KMS-11 (cell line): ENCODE results near the gene ANO10.

Source experiments
- H2AFZ ChIP-seq: fragments of 200-600 bp; sonication (generic); 2 replicates; pipeline ENCODE4 v1.6.1; 2016; ENCODE audit warnings: antibody characterized with exemption, mixed run types, low read depth
- H3K27ac ChIP-seq: fragments of 200-600 bp; sonication (generic); 2 replicates; pipeline ENCODE4 v1.6.1; 2016; ENCODE audit warnings: mild to moderate bottlenecking, mixed run types
- H3K27me3 ChIP-seq: fragments of 200-600 bp; sonication (generic); 2 replicates; pipeline ENCODE4 v1.6.1; 2017; ENCODE audit warnings: mild to moderate bottlenecking, low read depth, mixed run types, moderate library complexity; ENCODE audit not compliant: insufficient read depth
- H3K36me3 ChIP-seq: fragments of 200-600 bp; sonication (generic); 2 replicates; pipeline ENCODE4 v1.6.1; 2017; ENCODE audit warnings: mild to moderate bottlenecking, mixed run types; ENCODE audit not compliant: insufficient read depth
- H3K4me1 ChIP-seq: fragments of 200-600 bp; sonication (generic); 2 replicates; pipeline ENCODE4 v1.6.1; 2016; ENCODE audit warnings: mild to moderate bottlenecking, low read depth, mixed run types; ENCODE audit not compliant: poor library complexity, severe bottlenecking
- H3K4me2 ChIP-seq: fragments of 200-600 bp; sonication (generic); 2 replicates; pipeline ENCODE4 v1.7.0; 2016; ENCODE audit warnings: mild to moderate bottlenecking, mixed run types
- H3K4me3 ChIP-seq: fragments of 200-600 bp; sonication (generic); IDR thresholded peaks from 2 replicates; pipeline ENCODE4 v1.6.1; 2017; ENCODE audit warnings: low read depth, low read length, mixed read lengths; ENCODE audit not compliant: insufficient read depth
- H3K79me2 ChIP-seq: fragments of 200-600 bp; sonication (generic); 2 replicates; pipeline ENCODE4 v1.6.1; 2016; ENCODE audit warnings: low read depth, mixed run types; ENCODE audit not compliant: insufficient read depth
- H3K9ac ChIP-seq: fragments of 200-600 bp; sonication (generic); 2 replicates; pipeline ENCODE4 v1.6.1; 2016; ENCODE audit warnings: mild to moderate bottlenecking, mixed run types
- H4K20me1 ChIP-seq: fragments of 200-600 bp; sonication (generic); 2 replicates; pipeline ENCODE4 v1.6.1; 2016; ENCODE audit warnings: mild to moderate bottlenecking, mixed run types; ENCODE audit not compliant: insufficient read depth
- TF ChIP-seq, protein P1 (sequence below): fragments of 200-600 bp; sonication (generic); conservative IDR thresholded peaks from 2 replicates; pipeline ENCODE4 v1.6.1; 2017; ENCODE audit warnings: low read depth, mild to moderate bottlenecking, antibody characterized with exemption, low read length, moderate library complexity, mixed read lengths

Gene ANO10

GRCh38 chr3:43615133-43615532, 6.7 kb downstream of the ANO10 start:
- Histone ChIP-seq H3K9ac (no peak overlapping the region), H4K20me1 (no peaks in the 10 kb centered on the region), H3K4me1 (no peaks in the 10 kb centered on the region), H3K4me2 (no peak overlapping the region), H3K79me2 (no peaks in the 10 kb centered on the region), H3K4me3 (no peak overlapping the region), H3K36me3 (no peaks in the 10 kb centered on the region), H2AFZ (no peak overlapping the region), H3K27me3 (no peaks in the 10 kb centered on the region), H3K27ac (no peak overlapping the region)
- TF ChIP-seq, protein P1, sequence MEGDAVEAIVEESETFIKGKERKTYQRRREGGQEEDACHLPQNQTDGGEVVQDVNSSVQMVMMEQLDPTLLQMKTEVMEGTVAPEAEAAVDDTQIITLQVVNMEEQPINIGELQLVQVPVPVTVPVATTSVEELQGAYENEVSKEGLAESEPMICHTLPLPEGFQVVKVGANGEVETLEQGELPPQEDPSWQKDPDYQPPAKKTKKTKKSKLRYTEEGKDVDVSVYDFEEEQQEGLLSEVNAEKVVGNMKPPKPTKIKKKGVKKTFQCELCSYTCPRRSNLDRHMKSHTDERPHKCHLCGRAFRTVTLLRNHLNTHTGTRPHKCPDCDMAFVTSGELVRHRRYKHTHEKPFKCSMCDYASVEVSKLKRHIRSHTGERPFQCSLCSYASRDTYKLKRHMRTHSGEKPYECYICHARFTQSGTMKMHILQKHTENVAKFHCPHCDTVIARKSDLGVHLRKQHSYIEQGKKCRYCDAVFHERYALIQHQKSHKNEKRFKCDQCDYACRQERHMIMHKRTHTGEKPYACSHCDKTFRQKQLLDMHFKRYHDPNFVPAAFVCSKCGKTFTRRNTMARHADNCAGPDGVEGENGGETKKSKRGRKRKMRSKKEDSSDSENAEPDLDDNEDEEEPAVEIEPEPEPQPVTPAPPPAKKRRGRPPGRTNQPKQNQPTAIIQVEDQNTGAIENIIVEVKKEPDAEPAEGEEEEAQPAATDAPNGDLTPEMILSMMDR, result no peak

DNA sequence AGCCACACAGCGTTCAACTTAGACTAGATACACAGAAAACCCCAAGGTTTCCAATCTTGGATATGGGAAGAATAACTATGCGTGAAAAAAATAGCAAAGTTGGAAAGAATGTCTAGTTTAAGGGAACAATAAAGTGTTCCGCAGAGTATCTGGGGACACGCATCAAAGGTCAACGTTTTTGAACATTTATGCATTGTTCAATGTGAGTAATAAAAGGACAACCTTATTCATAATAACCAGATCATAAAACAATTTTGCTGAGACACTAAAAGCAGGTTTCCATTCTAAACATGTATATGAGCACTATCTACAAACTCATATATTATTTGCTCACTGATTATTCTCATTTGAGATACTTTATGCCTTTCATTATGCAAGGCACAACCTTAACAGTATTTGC, 7.8 kb downstream of the ANO10 start:
- no peaks in the 10 kb centered on the region for H3K79me2 ChIP-seq
- TF ChIP-seq, protein P1, result no peak
- H3K27ac ChIP-seq, result no peak overlapping the region
- no peaks in the 10 kb centered on the region for H3K36me3 ChIP-seq
- no peak overlapping the region for H2AFZ ChIP-seq
- H4K20me1 ChIP-seq, result no peaks in the 10 kb centered on the region
- H3K4me3 ChIP-seq, result no peak overlapping the region
- no peak overlapping the region for H3K4me2 ChIP-seq
- H3K27me3 ChIP-seq, result no peaks in the 10 kb centered on the region
- H3K9ac ChIP-seq, result no peak overlapping the region
- H3K4me1 ChIP-seq, result no peaks in the 10 kb centered on the region

DNA sequence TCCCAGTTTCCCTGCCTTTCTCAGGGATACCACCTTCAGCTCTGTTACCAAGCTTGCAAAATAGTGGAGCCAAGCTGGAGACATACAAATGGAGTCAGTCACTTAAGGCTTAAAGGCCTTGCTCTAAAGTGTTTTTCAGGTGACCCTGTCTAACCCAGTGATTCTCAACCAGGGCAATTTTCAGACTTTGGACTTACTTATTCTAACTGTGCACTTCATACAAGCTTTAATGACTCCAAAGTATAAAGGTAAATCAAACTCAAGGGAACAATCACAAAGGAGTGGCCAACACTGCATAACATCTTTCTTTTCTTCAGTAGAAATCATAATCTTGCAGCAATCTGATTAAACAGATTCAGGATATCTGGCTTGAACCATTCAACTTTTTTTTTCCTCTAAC, 9.4 kb downstream of the ANO10 start:
- no peaks in the 10 kb centered on the region for H3K36me3 ChIP-seq
- H3K79me2 ChIP-seq, result no peaks in the 10 kb centered on the region

GRCh38 chr3:43609406-43609805, 12.4 kb downstream of the ANO10 start:
- H3K36me3 ChIP-seq, result no peaks in the 10 kb centered on the region
- H3K4me3 ChIP-seq, result no peak overlapping the region
- no peak overlapping the region for H3K9ac ChIP-seq
- no peaks in the 10 kb centered on the region for H3K4me1 ChIP-seq
- no peak overlapping the region for H3K4me2 ChIP-seq
- no peaks in the 10 kb centered on the region for H3K79me2 ChIP-seq
- no peak overlapping the region for H3K27ac ChIP-seq
- TF ChIP-seq, protein P1, result no peak
- H4K20me1 ChIP-seq, result no peaks in the 10 kb centered on the region
- H3K27me3 ChIP-seq, result no peaks in the 10 kb centered on the region
- no peak overlapping the region for H2AFZ ChIP-seq

More for the DNA sequence above, 9.4 kb downstream of the ANO10 start:
- Histone ChIP-seq H2AFZ (no peak overlapping the region), H3K4me2 (no peak overlapping the region), H3K9ac (no peak overlapping the region), H3K27me3 (no peaks in the 10 kb centered on the region), H3K27ac (no peak overlapping the region), H3K4me3 (no peak overlapping the region), H4K20me1 (no peaks in the 10 kb centered on the region), H3K4me1 (no peaks in the 10 kb centered on the region)
- TF ChIP-seq, protein P1, result no peak
